HG03432 (cell line): Measurements from ENCODE around the gene GHRL.
"Not testable (repeated sequence)": the region's sequence is repeated elsewhere in the genome, so short reads cannot be mapped to it uniquely, and the experiment has no call there.

Experiments
- ATAC-seq: cut with Tn5 transposase; IDR thresholded peaks from one replicate; pipeline ENCODE4 v1.9.1; 2021; ENCODE audit warnings: mild to moderate bottlenecking, moderate library complexity; ENCODE audit not compliant: unreplicated experiment

Gene GHRL

DNA sequence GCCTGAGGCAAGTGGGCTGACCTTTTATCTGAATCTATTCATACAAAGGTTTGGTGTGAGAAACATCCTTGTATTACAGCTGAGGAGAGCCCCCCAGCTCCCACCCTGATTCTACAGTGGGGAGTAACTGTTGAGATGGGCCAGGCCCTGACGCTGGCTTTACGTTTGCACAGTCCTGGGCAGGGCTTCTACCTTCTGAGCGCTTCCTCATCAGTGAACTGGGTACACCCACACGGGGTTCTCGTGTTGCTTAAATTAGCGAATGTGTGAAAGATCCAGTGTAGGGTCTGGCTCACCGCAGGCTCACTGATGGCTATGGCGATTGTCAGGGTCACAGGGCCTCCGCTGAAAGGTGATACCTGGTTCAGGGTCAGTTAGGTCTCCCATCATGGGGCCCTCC is 7.3 kb upstream of the GHRL start:
- ATAC-seq = no peak

DNA sequence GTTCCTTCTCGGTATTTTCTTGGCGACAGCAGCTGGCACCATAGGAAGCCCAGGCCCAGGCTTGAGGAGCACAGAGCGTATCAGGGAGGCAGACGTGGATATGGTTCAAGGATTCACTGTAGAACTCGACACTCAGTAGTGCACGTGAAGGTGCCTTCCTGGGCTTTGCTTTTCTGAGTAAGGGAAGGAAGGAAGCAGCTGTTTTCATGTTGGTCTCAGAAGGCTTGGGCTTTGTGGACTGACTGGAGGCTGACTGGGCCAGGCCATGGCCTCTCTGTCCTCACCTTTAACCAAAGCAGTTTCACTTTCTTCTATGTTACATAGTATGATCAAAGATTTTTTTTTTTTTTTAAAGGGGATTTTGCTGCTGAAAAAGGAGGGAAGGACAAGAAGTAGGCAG is 6.9 kb upstream of the GHRL start:
- ATAC-seq = peak; percentile 71

DNA sequence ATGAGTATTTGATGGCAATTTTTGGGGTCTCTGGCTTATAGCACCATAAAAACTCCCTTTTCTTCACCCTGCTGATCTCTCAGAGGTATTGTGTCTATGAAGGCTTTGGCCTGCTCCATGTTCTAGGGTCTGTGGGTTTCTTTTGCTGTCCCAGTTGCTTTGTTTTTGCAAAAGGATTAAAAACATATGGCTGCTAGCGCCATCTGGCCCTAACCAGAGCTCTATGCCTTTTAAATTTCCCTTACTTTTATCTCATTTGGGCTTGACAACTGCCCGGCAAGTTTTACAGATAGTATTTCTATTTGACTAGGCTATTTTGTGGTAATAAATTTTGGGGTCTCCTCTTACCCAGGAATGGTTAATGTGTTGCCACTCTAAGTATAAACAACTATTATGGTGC is 6.4 kb upstream of the GHRL start:
- no peak for ATAC-seq

DNA sequence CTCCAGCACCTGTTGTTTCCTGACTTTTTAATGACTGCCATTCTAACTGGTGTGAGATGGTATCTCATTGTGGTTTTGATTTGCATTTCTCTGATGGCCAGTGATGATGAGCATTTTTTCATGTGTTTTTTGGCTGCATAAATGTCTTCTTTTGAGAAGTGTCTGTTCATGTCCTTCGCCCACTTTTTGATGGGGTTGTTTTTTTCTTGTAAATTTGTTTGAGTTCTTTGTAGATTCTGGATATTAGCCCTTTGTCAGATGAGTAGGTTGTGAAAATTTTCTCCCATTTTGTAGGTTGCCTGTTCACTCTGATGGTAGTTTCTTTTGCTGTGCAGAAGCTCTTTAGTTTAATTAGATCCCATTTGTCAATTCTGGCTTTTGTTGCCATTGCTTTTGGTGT is 5.3 kb upstream of the GHRL start:
- not testable (repeated sequence) for ATAC-seq

DNA sequence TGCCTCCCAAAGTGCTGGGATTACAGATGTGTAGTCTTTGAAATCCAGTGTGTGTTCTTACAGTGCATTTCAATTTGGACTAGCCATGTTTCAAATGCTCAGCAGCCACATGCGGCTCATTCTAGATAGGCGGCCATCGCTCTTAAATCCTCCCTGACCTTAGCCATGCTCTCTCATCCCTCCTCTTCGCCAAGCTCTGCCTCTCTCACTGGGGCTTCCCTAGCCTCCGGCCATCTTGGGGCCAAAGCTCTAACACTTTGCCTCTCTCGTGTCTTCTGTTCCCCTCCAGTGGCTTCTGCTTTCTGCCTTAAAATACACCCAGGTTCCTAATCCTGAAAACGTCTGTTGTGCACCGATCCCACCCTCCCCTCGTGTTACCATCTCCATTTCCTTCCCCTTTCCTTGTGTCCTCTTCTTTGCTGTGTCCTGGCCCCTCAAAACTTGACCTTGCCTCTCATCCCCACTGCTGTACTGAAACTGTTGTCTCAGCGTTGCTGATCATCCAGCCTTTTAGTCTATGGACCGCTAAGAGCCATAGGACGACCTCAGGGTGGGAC is 1.4 kb upstream of the GHRL start:
- no peak for ATAC-seq

DNA sequence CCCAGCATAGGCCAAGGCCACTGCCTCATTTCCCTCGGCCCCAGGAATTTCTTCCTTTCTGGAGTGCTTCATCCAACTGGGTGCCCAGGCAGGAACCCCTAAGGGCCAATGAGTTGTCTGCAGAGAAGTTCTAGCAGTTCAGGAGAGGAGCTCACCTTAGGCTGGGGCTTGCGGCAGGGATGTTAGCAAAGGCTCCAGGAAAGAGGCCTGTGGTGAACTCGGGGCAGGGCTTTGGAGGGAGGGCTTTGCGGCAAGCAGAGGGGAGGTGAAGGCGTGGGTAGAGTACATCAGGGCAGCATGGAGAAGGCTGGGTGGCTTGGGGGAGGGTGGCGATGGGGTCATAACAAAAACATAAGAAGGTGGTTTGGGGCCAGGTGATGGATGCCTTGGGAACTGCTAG is 1.1 kb downstream of the GHRL start:
- ATAC-seq = no peak

DNA sequence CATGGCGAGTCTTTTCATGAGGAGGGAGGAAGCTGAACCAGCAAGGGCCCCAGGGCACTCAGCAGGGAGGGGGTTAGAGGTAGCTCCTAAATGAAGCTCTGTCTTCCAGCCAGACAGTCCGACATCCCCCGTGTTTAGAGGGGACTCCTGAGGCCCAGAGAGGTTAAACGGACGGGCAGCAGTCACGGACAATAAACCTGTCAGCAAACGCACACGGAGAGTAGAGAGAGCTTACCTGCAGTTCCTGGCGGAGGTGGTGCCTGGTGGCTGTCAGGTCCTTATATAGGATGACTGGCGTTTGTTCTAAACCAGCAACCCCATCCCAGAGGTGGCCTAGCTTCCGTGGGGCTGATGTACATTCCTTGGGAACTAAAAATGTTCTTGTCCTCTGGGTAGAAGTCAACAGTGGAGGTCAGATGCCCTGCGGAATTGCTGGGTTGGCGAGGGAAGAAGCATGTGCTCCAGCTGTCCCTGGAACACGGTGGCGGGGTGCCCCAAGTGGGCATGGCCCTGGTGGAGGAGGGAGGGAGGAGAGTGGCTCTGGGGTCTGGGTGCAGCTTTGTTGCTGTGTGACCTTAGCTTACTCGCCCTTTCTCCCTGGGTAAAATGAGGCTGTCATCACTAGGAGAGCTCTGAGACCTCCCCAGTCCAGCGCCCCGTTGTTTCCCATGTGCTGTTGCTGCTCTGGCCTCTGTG is 2.1 kb downstream of the GHRL start:
- no peak for ATAC-seq

DNA sequence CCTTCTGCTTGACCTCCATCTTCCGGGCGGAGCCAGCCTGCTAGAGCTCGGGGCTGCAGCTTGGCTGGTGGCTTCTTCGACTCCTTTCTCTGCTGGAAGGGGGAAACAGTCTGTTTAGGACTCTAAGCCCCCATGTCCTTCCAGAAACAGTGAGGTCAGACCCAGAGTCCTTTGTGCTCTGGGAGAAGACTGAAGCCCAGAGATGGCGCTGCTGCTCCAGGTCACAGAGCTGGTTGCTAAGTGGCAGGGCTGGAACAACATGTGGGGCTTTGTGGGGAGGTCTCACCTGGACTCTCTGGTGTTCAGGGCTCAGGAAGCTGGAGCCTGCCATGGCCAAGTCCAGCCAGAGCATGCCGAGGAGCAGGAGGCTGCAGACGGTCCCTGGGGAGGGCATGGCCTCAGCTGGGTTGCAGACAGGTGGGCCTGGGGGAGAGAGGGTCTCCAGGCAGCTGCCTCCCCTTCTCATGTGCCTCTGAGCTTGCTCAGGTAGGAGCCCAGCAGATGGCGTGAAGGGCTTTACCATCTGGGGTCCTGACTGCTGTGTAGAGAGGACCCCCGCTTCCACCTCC is 2.9 kb downstream of the GHRL start:
- no peak for ATAC-seq

DNA sequence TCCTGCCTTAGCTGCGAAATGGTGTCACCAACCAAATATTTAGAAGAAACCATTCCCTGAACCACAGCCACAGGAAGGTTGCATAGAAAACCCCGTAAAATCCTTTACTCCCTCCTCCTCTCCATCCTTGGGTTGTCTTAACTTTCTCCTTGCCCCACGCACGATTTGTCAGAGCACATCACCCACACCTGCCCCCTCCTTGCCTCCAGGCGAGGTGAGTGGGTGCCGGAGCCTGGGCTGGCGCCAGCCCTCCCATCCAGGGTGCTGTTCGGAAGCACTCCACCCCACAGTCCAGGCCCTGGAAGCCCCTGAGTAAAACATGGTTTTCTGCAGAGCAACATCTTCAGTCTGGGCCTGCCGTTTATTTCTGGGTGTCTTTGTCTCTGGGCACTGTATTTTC is 3.7 kb downstream of the GHRL start:
- ATAC-seq = no peak

DNA sequence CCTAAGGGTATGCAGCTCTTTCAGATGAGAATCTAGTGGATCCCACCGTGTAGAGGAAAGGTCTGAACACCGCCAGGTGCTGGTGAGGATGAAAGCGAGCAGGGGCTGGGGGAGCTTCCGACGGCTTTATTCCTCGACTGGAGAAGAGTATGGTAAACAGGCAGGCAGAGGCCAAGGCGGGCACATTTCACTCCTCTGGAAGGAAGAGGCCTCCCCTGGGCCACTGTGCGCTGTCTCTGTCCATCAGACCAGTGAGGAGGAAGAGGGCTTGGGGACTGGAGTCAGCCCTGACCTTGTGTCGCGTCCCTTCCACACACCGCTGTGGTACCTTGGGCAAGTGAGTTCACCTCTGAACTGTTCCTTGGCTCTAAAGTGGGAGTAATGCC is 4.2 kb downstream of the GHRL start:
- ATAC-seq = no peak

DNA sequence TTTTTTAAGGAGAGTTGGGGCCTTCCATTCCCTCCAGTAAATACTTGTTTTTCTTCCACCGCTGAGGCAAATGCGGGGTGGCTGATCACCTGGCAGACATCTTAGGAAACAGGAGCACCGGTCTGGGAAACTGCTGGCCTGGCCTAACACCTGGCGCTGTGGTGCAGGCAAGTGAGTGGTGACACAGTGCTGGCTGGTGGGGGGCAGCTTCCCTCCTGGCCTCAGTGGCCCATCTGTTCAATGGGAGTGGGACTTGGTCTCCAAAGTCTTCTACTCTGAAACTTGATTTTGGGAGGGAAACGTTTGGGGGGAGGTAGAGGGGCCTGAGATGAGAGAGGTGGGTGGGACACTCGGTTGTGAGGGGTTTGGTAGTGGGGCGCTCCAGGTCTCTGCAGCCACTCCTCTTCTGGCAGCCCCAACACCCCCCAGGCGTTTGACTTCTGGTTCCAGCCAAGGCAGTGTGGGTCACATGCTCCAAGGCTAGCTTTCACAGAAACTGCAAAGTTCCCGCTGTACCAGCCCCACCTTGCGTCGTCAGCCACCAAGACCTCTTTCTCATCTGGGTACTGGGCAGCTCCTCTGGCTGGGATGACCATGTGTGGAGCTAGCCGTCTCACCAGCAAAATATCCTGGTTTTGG is 4.7 kb downstream of the GHRL start:
- no peak for ATAC-seq

DNA sequence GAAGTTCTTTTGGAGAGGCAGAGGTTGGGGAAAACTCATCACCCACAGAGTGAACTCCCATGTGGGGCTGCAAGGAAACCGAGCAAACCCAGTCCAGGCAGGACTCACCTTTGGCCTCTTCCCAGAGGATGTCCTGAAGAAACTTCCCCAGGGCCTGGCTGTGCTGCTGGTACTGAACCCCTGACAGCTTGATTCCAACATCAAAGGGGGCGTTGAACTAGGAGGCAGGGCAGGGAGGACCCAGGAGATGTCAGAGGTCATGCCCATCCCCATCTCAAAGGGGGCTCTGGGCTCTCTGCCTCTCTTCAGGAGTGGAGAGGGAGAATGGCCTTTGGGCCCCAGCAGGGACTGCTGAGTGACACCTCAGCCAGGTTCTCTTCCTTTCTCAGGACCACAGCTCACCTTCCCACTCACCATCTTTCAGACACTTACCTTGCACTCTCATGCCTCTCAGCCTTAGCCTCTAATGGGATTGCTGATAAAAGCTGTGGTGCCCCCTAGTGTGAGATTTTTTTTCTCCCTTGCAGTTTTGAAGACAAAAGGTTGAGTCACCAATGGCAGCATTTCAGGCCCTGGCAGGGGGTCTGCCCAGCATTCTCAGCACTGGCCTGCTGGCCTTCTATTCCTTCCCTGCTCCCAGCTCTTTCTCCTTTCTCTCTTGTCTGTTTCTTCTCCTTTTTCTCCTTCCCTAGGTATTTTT is 6.0 kb downstream of the GHRL start:
- ATAC-seq = no peak

DNA sequence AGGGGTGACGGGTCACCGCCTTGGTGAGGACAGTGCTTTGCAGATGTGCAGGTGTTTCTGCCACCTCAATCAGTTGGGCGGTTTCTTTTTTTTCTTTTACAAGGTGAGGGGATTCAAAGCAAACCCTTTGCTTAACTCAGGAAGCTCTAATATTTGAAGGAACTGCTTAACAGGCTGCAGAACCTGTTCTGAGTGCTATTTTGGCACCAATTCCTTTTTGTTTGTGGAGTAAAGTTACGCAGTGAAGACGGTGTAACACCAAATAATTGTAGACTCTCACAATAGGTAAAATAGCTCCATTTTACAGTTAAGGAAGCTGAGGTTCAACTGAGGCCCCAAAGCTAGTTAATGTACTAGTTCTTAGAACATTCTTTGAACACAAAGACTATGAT is 6.6 kb downstream of the GHRL start:
- ATAC-seq = no peak

DNA sequence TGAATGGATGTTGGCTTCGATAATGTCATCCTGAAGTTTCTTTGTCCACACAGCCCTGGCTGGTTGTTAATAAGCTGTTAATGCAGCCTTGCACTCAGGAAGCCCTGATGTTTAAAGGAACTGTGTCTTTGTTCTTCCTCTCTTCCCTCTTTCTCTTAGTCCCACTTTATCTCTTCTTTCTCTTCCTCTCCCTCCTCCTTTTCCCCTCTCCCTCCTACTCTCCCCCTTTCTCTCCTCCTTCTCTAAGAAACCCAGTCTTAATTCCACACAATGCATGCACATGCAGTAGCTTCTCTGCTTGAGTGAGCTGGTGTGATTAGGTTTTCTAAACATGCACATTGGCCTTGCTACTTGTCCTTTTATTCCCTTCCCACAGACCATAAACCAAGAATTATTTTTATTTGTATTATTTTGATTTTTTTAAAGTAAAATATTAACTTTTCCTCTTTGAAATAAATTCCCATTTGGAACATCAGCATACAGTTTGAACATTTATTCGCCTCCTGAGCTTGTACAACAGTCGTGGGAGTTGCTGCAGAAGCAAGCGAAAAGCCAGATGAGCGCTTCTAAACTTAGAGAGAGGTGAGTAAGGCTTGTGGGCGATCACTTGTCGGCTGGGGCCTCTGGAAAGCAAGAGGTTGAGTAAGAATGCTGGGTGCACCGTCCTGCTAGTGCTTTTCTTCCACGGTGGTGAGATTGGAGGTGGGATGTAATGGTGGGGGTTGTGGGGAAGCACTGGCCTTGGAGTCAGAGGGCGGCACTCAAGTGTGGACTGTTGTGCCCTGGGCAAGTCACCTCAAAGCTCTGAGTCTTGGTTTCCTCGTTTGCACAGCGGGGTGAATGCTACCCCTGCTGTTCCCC is 7.2 kb downstream of the GHRL start:
- no peak for ATAC-seq

DNA sequence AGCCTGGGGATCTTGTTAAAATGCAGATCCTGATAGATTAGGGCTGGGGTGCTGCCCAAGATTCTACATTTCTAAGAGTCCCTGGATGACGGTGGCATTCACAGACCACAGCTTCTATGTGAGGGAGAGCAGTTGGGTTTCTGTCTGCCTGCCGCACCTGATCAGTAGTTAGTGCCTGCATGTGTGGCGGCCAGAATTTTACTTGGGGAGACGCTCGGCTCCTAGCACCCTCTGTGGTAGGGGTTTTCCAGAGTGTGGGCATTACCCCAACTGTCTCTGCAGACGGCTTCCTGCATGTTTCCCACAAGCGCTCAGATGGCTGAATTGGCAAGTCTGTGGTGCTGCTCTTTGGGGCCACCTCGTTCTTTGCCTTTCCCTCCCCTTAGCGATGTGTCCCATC is 8.3 kb downstream of the GHRL start:
- no peak for ATAC-seq

DNA sequence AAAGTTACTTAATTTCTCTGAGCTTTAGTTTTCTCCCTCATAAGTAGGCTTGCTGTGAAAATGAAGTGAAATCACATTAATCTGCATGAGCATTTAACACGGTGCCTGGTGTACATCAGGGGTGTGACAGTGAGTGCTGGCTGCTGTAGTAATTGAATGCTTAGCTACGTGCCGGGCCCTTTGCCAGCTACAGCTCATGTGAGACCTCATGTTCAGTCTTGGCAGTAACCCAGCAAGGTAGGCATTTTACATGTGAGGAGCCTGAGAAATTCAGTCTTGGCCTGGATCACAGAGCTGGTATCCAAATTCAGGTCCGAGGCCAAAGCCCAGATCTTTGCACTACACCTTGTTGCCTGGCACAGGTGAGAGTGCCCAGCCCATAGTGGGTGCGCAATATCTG is 9.1 kb downstream of the GHRL start:
- no peak for ATAC-seq

DNA sequence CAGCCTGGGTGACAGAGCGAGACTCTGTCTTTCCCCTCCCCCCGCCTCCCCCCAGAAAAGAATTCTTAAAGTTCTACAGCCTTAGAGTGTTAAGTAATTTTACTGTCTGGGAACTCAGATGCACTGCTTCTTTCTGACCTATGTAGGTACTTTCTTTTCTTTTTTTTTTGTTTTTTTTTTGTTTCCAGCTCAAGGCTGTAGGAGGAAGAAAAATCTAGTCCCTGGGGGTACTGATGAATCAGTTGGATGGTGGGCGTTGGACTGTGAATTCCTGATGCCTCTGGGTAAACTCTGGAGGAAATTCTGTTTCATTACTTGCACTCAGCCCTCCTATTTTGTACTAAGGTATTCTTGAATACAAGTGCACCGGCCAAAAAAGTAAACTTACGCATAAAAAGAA is 10.8 kb downstream of the GHRL start:
- no peak for ATAC-seq

DNA sequence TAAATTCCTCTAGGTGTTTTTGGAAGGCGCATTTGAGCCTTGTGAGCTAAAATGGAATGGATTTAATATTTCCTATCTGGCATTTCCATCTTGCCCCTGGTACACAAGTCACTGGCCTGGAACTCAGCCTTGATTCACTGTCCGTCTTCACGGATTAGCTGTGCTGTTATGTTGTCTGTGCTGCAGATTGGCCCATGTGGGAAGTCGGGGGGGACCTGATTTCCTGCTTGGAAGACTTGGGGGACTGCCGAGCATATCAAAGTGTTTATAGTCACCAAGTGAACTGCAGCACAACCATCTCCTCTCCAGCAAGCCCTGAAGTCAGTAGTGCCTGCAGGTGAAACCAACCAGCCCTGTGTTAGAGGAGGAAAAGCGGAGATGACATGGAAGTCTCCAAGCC is 12.2 kb downstream of the GHRL start:
- no peak for ATAC-seq

DNA sequence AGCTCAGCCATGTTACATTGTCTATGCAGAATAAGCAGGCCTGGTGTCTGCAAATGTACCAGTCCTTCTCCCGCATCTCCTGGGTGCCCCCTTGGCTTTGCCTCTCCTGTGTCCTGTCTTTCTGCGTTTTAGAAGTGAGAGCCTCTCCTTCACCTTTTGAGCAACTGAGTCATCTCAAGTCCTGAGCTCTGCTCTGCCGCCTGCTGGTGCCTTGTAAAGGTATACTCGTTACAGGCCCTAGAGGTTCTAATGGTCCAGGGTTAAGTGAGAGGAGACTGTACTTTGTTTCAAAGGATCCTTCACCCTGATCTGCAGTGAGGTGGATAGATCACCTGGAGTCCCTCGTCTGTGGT is 12.6 kb downstream of the GHRL start:
- ATAC-seq = no peak

DNA sequence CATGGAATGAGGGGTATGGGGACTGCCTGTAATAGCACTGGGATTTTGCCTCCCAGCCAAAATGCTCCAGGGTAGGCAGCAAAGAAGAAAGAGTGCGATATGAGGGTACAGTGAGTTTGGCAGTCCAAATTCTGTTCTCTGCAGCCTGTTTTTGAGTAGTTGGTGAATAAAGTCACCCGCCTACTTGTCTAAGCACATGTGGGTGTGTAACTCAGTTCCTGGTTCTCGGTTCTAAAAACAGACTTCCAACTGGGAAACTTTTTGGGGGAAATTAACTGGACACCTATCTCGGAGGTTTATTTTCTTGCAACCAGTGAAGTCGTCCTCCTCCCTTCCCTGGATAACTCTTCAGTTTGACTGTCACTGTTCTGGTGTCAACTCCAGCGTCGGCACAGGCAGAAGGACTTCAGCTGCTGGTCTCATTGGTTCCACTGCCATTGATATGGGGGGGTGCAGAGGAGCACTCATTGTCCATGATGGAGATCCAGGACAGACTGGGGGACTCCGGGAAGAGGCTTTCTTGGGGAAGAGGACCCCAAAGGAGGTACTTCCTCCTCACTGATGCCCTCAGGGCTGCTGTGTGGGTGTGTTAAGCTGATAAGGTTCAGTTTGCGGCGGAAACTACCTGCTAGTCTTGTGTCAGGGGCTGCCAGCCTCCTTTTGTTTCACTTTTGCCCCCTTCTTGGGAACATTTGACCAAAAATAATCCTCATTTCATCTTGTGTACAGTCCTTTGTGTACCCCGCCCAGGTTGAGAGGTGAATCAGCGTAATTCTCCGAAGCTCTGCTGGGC is 13.2 kb downstream of the GHRL start:
- no peak for ATAC-seq
